SK-N-SH (cell line): Measurements from ENCODE around the gene VASH2. TPM values are rescaled to one million over a fixed set of nuclear protein-coding genes. Genes with fewer than 3 reads are reported as not detected.

Source experiments
- CTCF ChIA-PET: fragments of 300-600, 350-600 bp; formaldehyde crosslinking; extraction: SDS; loops from one replicate; lab custom pipeline; 2021; lab: Yijun Ruan, JAX
- POLR2A ChIA-PET: fragments of 350-600 bp; sonication (Branson Sonifier 250); formaldehyde crosslinking; extraction: SDS; loops from one replicate; lab custom pipeline; 2020; ENCODE audit warnings: antibody characterized with exemption, inconsistent platforms; lab: Yijun Ruan, JAX
- DNase-seq: peaks from one replicate; pipeline ENCODE4 v3.0.0; 2012
- H2AFZ ChIP-seq: fragments of 200-600 bp; sonication (generic); 2 replicates; pipeline ENCODE4 v1.8.1; 2016; ENCODE audit warnings: antibody characterized with exemption, mild to moderate bottlenecking, low read depth
- H3F3A ChIP-seq: fragments of 200-600 bp; sonication (generic); replicated peaks from 2 replicates; pipeline ENCODE3; 2016; ENCODE audit warnings: antibody characterized with exemption, mild to moderate bottlenecking; ENCODE audit not compliant: insufficient read depth
- H3K27ac ChIP-seq, 2 experiments: fragments of 200-500 bp in 1 of 2; fragments of 200-600 bp in 1 of 2; sonication (Bioruptor generic) in 1 of 2; sonication (generic), shearing (Covaris generic) in 1 of 2; 2 replicates each; pipeline versions ENCODE4 v1.5.1 to v1.6.1; 2014 to 2016; ENCODE audit warnings: low read depth in 2 of 2, inconsistent platforms in 1 of 2, low read length in 1 of 2, mild to moderate bottlenecking in 1 of 2, mixed read lengths in 1 of 2
- H3K27me3 ChIP-seq: fragments of 200-600 bp; sonication (generic), shearing (Covaris generic); 2 replicates; pipeline ENCODE4 v1.6.1; 2016; ENCODE audit warnings: mixed run types; ENCODE audit not compliant: insufficient read depth
- H3K36me3 ChIP-seq, 2 experiments: fragments of 200-500 bp in 1 of 2; fragments of 200-600 bp in 1 of 2; sonication (Bioruptor generic) in 1 of 2; sonication (generic) in 1 of 2; replicated peaks in 1 of 2; 2 replicates each; pipeline versions ENCODE3 to v1.5.1; 2014 to 2016; ENCODE audit warnings: low read length in 1 of 2, mild to moderate bottlenecking in 1 of 2; ENCODE audit not compliant: insufficient read depth in 2 of 2, control insufficient read depth in 1 of 2
- H3K4me1 ChIP-seq, 2 experiments: fragments of 200-500 bp in 1 of 2; fragments of 200-600 bp in 1 of 2; sonication (Bioruptor generic) in 1 of 2; sonication (generic), shearing (Covaris generic) in 1 of 2; 2 replicates each; pipeline versions ENCODE4 v1.5.1 to v1.6.1; 2014 to 2016; ENCODE audit warnings: low read depth in 1 of 2, low read length in 1 of 2, mixed run types in 1 of 2; ENCODE audit not compliant: insufficient read depth in 2 of 2, control insufficient read depth in 1 of 2
- H3K4me2 ChIP-seq: fragments of 200-600 bp; sonication (generic), shearing (Covaris generic); 2 replicates; pipeline ENCODE4 v1.6.1; 2017; ENCODE audit warnings: mixed run types
- H3K4me3 ChIP-seq, 2 experiments: fragments of 200-500 bp in 1 of 2; fragments of 200-600 bp in 1 of 2; sonication (Bioruptor generic) in 1 of 2; sonication (generic), shearing (Covaris generic) in 1 of 2; 2 replicates each; pipeline versions ENCODE4 v1.5.1 to v1.8.1; 2014 to 2016; ENCODE audit warnings: low read depth in 2 of 2, inconsistent platforms in 1 of 2, low read length in 1 of 2, mild to moderate bottlenecking in 1 of 2, mixed read lengths in 1 of 2, moderate library complexity in 1 of 2
- H3K79me2 ChIP-seq: fragments of 200-600 bp; sonication (generic); 2 replicates; pipeline ENCODE4 v1.8.1; 2017; ENCODE audit warnings: mild to moderate bottlenecking; ENCODE audit not compliant: insufficient read depth
- H3K9ac ChIP-seq: fragments of 200-600 bp; sonication (generic); 2 replicates; pipeline ENCODE4 v1.6.1; 2017; ENCODE audit warnings: mixed run types
- H3K9me2 ChIP-seq: fragments of 200-600 bp; sonication (generic); 2 replicates; pipeline ENCODE4 v1.6.1; 2017; ENCODE audit warnings: mixed run types
- H3K9me3 ChIP-seq: fragments of 200-600 bp; sonication (generic); 2 replicates; pipeline ENCODE4 v1.6.1; 2017; ENCODE audit warnings: mixed run types, mild to moderate bottlenecking, moderate library complexity
- H4K20me1 ChIP-seq: fragments of 200-600 bp; sonication (generic); 2 replicates; pipeline ENCODE4 v1.6.1; 2017; ENCODE audit warnings: mild to moderate bottlenecking, mixed run types; ENCODE audit not compliant: insufficient read depth
- CHD2 ChIP-seq: fragments of 150-350 bp; IDR thresholded peaks from 2 replicates; pipeline ENCODE4 v1.6.1; 2018; ENCODE audit warnings: low read length; ENCODE audit not compliant: partially characterized antibody
- EP300 ChIP-seq, 2 experiments: IDR thresholded peaks; 2 replicates each; pipeline versions ENCODE4 v1.4.0 to v1.6.1; 2012; ENCODE audit warnings: borderline replicate concordance in 1 of 2, low read depth in 1 of 2, low read length in 1 of 2
- EZH2phosphoT487 ChIP-seq: fragments of 200-600 bp; sonication (generic); IDR thresholded peaks from 2 replicates; pipeline ENCODE4 v1.6.1; 2017; ENCODE audit warnings: low read depth, mixed run types, mild to moderate bottlenecking, antibody characterized with exemption, moderate library complexity, borderline replicate concordance
- FOXJ3 ChIP-seq: sonication (generic); formaldehyde crosslinking; IDR thresholded peaks from 2 replicates; pipeline ENCODE4 v1.5.1; 2020; ENCODE audit warnings: mild to moderate bottlenecking, missing genetic modification reagents
- FOXM1 ChIP-seq: IDR thresholded peaks from 2 replicates; pipeline ENCODE4 v1.4.0; 2012; ENCODE audit warnings: low read depth, mild to moderate bottlenecking
- JUND ChIP-seq: IDR thresholded peaks from 2 replicates; pipeline ENCODE4 v1.4.0; 2012
- MEF2A ChIP-seq: IDR thresholded peaks from 2 replicates; pipeline ENCODE4 v1.4.0; 2012; ENCODE audit warnings: low read depth, borderline replicate concordance
- MXI1 ChIP-seq: IDR thresholded peaks from 2 replicates; pipeline ENCODE4 v1.6.1; 2012; ENCODE audit warnings: mild to moderate bottlenecking, low read depth, low read length, improper control_type of control experiment
- NFIC ChIP-seq: IDR thresholded peaks from 2 replicates; pipeline ENCODE4 v1.4.0; 2012; ENCODE audit warnings: borderline replicate concordance
- RCOR1 ChIP-seq: fragments of 150-350 bp; IDR thresholded peaks from 2 replicates; pipeline ENCODE4 v1.6.1; 2017; ENCODE audit warnings: antibody characterized with exemption, low read length
- RFX5 ChIP-seq: IDR thresholded peaks from 2 replicates; pipeline ENCODE4 v1.6.1; 2012; ENCODE audit warnings: mild to moderate bottlenecking, improper control_type of control experiment, low read length
- SMC3 ChIP-seq: IDR thresholded peaks from 2 replicates; pipeline ENCODE4 v1.6.1; 2012; ENCODE audit warnings: low read depth, low read length, improper control_type of control experiment
- TEAD4 ChIP-seq: IDR thresholded peaks from 2 replicates; pipeline ENCODE4 v1.4.0; 2012; ENCODE audit warnings: mild to moderate bottlenecking, borderline replicate concordance; ENCODE audit not compliant: insufficient read depth
- YY1 ChIP-seq: IDR thresholded peaks from 2 replicates; pipeline ENCODE4 v1.4.0; 2012; ENCODE audit warnings: low read depth, mild to moderate bottlenecking
- WGBS: methylation state at CpG from one replicate; pipeline ENCODE4 v1.1.6; 2017; ENCODE audit warnings: low lambda C conversion rate; 5-methylcytosine and 5-hydroxymethylcytosine counted together
- polyA plus RNA-seq, 3 experiments: library from polyadenylated mRNA; depleted of rRNA; stranded (reverse); fragments of >200 nt; gene quantifications; 2 replicates each; pipeline ENCODE4 v1.2.3, GENCODE V29; 2012
- TF ChIP-seq, protein P1 (sequence below): fragments of 150-350 bp; IDR thresholded peaks from 2 replicates; pipeline ENCODE4 v1.6.1; 2016; ENCODE audit warnings: mild to moderate bottlenecking, low read depth, low read length
- TF ChIP-seq, protein P2 (sequence below): fragments of 150-350 bp; IDR thresholded peaks from 2 replicates; pipeline ENCODE4 v1.6.1; 2017; ENCODE audit warnings: antibody characterized with exemption, low read length, low read depth, borderline replicate concordance
- TF ChIP-seq, protein P3 (sequence below): IDR thresholded peaks from 2 replicates; pipeline ENCODE4 v1.4.0; 2012; ENCODE audit warnings: low read depth
- TF ChIP-seq, protein P4 (sequence below): IDR thresholded peaks from 2 replicates; pipeline ENCODE4 v1.4.0; 2012; ENCODE audit warnings: low read depth, borderline replicate concordance
- TF ChIP-seq, protein P5 (sequence below): IDR thresholded peaks from 2 replicates; pipeline ENCODE4; 2012
- TF ChIP-seq, protein P6 (sequence below): IDR thresholded peaks from 2 replicates; pipeline ENCODE4 v1.4.0; 2012; ENCODE audit warnings: low read depth, borderline replicate concordance

The VASH2 gene
- polyA plus RNA-seq, 1 of the 3 experiments (the other 2 are of a cell fraction) = 0.41 TPM

DNA sequence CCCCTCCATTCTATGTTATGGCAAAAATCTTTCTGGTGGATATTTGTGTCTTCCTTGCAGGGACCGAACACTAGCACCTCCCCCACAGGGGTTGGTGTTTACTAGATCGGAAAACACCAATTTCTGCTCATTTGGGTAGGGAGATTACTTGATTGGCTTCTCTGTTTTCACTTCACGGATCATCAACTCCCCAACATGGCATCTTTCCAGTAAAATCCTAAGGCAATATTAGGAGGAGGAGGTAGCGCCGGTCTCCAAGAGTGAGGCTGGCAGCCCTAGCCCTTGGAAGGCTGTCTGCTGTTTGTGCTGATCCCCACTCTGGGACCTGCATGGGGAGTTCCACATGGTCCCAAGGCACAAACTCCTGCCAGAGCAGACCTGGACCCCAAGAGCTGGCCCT, 12.2 kb downstream of the VASH2 start:
- no peaks in the 10 kb centered on the region for H3K36me3 ChIP-seq
- H3F3A ChIP-seq = no peaks in the 10 kb centered on the region
- no peaks in the 10 kb centered on the region for H4K20me1 ChIP-seq
- DNase-seq = no peak
- H2AFZ ChIP-seq = no peak overlapping the region
- ChIA-PET CTCF (no interaction called here), POLR2A (no interaction called here)
- H3K9me2 ChIP-seq = no peaks in the 10 kb centered on the region
- no peaks in the 10 kb centered on the region for H3K4me1 ChIP-seq
- H3K4me3 ChIP-seq = no peak overlapping the region
- 83% methylated on average over 3 of the region's 5 CpGs for WGBS
- no peaks in the 10 kb centered on the region; the same call in 1 of the 2 replicates for H3K27me3 ChIP-seq
- H3K9ac ChIP-seq = no peak overlapping the region
- no peak overlapping the region for H3K27ac ChIP-seq
- TF ChIP-seq, protein P1, sequence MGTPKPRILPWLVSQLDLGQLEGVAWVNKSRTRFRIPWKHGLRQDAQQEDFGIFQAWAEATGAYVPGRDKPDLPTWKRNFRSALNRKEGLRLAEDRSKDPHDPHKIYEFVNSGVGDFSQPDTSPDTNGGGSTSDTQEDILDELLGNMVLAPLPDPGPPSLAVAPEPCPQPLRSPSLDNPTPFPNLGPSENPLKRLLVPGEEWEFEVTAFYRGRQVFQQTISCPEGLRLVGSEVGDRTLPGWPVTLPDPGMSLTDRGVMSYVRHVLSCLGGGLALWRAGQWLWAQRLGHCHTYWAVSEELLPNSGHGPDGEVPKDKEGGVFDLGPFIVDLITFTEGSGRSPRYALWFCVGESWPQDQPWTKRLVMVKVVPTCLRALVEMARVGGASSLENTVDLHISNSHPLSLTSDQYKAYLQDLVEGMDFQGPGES = no peak
- TF ChIP-seq FOXJ3 (CRISPR knock-in tag) = no peak
- no peak for TF ChIP-seq RFX5
- no peak for TF ChIP-seq FOXM1
- TF ChIP-seq CHD2 = no peak
- TF ChIP-seq JUND = no peak
- TF ChIP-seq, protein P2, sequence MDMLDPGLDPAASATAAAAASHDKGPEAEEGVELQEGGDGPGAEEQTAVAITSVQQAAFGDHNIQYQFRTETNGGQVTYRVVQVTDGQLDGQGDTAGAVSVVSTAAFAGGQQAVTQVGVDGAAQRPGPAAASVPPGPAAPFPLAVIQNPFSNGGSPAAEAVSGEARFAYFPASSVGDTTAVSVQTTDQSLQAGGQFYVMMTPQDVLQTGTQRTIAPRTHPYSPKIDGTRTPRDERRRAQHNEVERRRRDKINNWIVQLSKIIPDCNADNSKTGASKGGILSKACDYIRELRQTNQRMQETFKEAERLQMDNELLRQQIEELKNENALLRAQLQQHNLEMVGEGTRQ = no peak
- no peak for TF ChIP-seq RCOR1
- TF ChIP-seq, protein P3, sequence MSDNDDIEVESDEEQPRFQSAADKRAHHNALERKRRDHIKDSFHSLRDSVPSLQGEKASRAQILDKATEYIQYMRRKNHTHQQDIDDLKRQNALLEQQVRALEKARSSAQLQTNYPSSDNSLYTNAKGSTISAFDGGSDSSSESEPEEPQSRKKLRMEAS = no peak
- no peak for TF ChIP-seq MEF2A
- H3K9me3 ChIP-seq = no peaks in the 10 kb centered on the region
- no peaks in the 10 kb centered on the region for H3K79me2 ChIP-seq
- H3K4me2 ChIP-seq = no peak overlapping the region

DNA sequence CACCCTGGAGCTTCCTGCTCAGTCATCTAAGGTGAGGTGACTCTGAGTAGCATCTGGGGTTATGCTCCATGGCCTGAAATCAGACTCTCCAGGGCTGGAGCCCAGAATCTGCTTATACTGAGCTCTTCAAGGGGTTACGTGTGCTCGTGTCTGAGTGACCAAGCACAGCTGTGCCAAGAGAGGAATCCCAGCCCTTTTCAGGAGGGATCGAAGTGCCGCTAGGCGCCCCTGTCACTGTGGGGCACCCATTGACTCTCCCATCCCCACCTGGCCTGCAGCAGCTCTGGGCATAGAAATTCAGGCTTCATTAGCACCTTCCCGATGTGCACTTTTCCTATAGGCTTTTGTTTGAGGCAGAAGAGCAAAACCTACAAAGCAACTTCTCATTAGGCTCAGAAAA, 13.8 kb downstream of the VASH2 start:
- no peaks in the 10 kb centered on the region for H3K79me2 ChIP-seq
- POLR2A ChIA-PET = no interaction called here
- no peak overlapping the region for H3K4me2 ChIP-seq
- H3K36me3 ChIP-seq = no peaks in the 10 kb centered on the region
- no peaks in the 10 kb centered on the region for H3K9me3 ChIP-seq
- CTCF ChIA-PET = interaction anchor here (1.8 kb wide), 1 partner anchor 30 kb away, joined by 7 read pairs; no protein-coding TSS in a partner anchor
- 91% methylated on average over 4 of the region's 6 CpGs for WGBS
- H3K27ac ChIP-seq = no peak overlapping the region
- H2AFZ ChIP-seq = no peak overlapping the region
- H3K9me2 ChIP-seq = no peaks in the 10 kb centered on the region
- peaks cover 0 to 2% of the 10 kb centered on the region in 2 experiments; a peak in 1 of 4 replicates for H3K4me1 ChIP-seq
- no peaks in the 10 kb centered on the region; the same call in 1 of the 2 replicates for H3K27me3 ChIP-seq
- no peak overlapping the region for H3K9ac ChIP-seq
- no peaks in the 10 kb centered on the region for H4K20me1 ChIP-seq
- no peak overlapping the region for H3K4me3 ChIP-seq
- H3F3A ChIP-seq = no peaks in the 10 kb centered on the region
- DNase-seq = no peak
- TF ChIP-seq RFX5 = no peak
- TF ChIP-seq, protein P4, sequence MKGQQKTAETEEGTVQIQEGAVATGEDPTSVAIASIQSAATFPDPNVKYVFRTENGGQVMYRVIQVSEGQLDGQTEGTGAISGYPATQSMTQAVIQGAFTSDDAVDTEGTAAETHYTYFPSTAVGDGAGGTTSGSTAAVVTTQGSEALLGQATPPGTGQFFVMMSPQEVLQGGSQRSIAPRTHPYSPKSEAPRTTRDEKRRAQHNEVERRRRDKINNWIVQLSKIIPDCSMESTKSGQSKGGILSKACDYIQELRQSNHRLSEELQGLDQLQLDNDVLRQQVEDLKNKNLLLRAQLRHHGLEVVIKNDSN = no peak
- TF ChIP-seq, protein P5, sequence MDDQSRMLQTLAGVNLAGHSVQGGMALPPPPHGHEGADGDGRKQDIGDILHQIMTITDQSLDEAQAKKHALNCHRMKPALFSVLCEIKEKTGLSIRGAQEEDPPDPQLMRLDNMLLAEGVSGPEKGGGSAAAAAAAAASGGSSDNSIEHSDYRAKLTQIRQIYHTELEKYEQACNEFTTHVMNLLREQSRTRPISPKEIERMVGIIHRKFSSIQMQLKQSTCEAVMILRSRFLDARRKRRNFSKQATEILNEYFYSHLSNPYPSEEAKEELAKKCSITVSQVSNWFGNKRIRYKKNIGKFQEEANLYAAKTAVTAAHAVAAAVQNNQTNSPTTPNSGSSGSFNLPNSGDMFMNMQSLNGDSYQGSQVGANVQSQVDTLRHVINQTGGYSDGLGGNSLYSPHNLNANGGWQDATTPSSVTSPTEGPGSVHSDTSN = no peak
- TF ChIP-seq, protein P6, sequence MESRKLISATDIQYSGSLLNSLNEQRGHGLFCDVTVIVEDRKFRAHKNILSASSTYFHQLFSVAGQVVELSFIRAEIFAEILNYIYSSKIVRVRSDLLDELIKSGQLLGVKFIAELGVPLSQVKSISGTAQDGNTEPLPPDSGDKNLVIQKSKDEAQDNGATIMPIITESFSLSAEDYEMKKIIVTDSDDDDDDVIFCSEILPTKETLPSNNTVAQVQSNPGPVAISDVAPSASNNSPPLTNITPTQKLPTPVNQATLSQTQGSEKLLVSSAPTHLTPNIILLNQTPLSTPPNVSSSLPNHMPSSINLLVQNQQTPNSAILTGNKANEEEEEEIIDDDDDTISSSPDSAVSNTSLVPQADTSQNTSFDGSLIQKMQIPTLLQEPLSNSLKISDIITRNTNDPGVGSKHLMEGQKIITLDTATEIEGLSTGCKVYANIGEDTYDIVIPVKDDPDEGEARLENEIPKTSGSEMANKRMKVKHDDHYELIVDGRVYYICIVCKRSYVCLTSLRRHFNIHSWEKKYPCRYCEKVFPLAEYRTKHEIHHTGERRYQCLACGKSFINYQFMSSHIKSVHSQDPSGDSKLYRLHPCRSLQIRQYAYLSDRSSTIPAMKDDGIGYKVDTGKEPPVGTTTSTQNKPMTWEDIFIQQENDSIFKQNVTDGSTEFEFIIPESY = no peak
- TF ChIP-seq JUND = no peak
- TF ChIP-seq EZH2phosphoT487 = no peak
- TF ChIP-seq, protein P2 = no peak
- TF ChIP-seq EP300 (IDR thresholded peaks at IDR 0.05; ENCODE audit: borderline replicate concordance in 1 of 2, low read depth in 1 of 2, low read length in 1 of 2) = no peak
- no peak for TF ChIP-seq MXI1
- no peak for TF ChIP-seq SMC3
- TF ChIP-seq TEAD4 = no peak
- TF ChIP-seq NFIC = no peak
- no peak for TF ChIP-seq YY1
- TF ChIP-seq, protein P1 = no peak
